BJ (cell line): Measurements from ENCODE around the gene ATP9B. TPM values are rescaled to one million over a fixed set of nuclear protein-coding genes. Genes with fewer than 3 reads are reported as not detected.

Experiments used
- CTCF ChIA-PET: fragments of 350-600 bp; formaldehyde crosslinking; extraction: SDS; loops from one replicate; lab custom pipeline; 2021; ENCODE audit warnings: antibody characterized with exemption, inconsistent platforms; lab: Yijun Ruan, JAX
- POLR2A ChIA-PET: fragments of 300-600 bp; sonication (Branson Sonifier 250); formaldehyde crosslinking; extraction: SDS; loops from one replicate; lab custom pipeline; 2021; ENCODE audit warnings: antibody characterized with exemption; lab: Charles Lee
- DNase-seq: peaks from one replicate; pipeline ENCODE4 v3.0.0-alpha.2; 2011; ENCODE audit warnings: low read depth
- H3K27me3 ChIP-seq: 2 replicates; pipeline ENCODE4 v1.6.0; 2011; ENCODE audit warnings: low read length; ENCODE audit not compliant: control insufficient read depth, insufficient read depth
- H3K36me3 ChIP-seq: 2 replicates; pipeline ENCODE4 v1.5.1; 2011; ENCODE audit warnings: low read length; ENCODE audit not compliant: control insufficient read depth, insufficient read depth
- H3K4me3 ChIP-seq: 2 replicates; pipeline ENCODE4 v1.5.1; 2011; ENCODE audit warnings: low read depth, mild to moderate bottlenecking, control low read depth, low read length
- CTCF ChIP-seq: IDR thresholded peaks from 2 replicates; pipeline ENCODE4 v1.5.1; 2011; ENCODE audit warnings: low read depth, mild to moderate bottlenecking, control low read depth, inconsistent platforms, low read length, moderate library complexity; ENCODE audit not compliant: insufficient read depth
- polyA plus RNA-seq: library from polyadenylated mRNA; depleted of rRNA; stranded (reverse); fragments of >200 nt; gene quantifications from 2 replicates; pipeline ENCODE4 v1.2.3, GENCODE V29; 2011

The ATP9B gene
- polyA plus RNA-seq, 1 experiment: 17.4 TPM

DNA sequence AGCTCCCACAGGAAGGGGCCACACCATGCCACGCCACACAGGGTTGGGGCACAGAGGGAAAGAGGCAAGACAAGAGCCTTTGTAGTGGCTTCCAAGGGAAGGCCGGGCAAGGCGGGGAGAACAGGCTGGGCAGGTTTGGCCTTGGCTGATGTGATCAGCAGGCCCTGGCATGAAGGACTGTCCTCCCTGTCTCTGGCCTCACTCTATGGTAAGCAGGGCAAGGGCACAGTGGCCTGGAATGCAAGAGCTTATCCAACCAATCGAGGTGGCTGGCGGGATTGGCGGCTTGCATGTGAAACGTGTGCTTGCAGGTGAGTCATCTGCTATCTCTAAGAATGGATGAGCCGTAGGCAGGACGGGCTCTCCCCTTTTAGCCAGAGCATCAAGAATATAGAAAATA lies 6.4 kb upstream of the ATP9B start:
- CTCF ChIA-PET: no interaction called here
- POLR2A ChIA-PET: no interaction called here
- no peak for DNase-seq

DNA sequence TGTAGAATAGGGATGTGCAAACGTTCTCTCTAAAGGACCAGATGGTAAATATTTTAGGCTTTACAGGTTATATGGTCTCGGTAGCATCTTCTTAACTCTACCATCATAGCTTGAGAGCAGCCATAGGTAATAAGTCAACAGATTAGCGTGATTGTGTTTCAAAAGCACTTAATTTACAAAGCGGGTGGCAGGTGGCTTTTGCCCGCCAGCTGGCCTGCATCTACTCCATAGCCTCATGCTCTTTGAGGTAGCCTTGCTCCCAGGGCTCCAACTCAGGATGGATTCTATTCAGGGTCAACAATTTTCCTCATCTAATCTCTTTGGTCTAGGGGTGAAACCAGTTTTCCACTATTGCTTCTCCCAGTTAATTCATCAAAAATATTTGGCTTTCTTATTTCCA lies 5.0 kb upstream of the ATP9B start:
- ChIA-PET POLR2A (no interaction called here), CTCF (no interaction called here)
- no peak for TF ChIP-seq CTCF
- Histone ChIP-seq H3K36me3 (no peaks in the 10 kb centered on the region), H3K27me3 (no peaks in the 10 kb centered on the region), H3K4me3 (no peak overlapping the region)
- DNase-seq: no peak

More for the DNA sequence above, 6.4 kb upstream of the ATP9B start:
- no peaks in the 10 kb centered on the region for H3K27me3 ChIP-seq
- H3K4me3 ChIP-seq: no peak overlapping the region
- no peak for TF ChIP-seq CTCF
- H3K36me3 ChIP-seq: no peaks in the 10 kb centered on the region

DNA sequence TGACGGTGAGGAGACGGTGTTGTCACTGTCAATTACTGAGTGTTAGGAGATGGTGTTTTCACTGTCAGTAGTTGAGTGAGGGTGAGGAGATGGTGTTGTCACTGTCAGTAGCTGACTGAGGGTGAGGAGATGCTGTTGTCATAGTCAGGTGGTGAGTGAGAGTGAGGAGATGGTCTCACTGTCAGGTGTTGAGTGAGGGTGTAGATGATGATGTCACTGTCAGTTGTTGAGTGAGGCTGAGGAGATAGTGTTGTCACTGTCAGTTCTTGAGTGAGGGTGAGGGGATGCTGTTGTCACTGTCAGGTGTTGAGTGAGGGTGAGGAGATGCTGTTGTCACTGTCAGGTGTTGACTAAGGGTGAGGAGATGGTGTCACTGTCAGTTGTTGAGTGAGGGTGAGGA lies 3.4 kb upstream of the ATP9B start:
- no peaks in the 10 kb centered on the region for H3K27me3 ChIP-seq
- ChIA-PET CTCF (no interaction called here), POLR2A (no interaction called here)
- DNase-seq: no peak
- no peak for TF ChIP-seq CTCF
- H3K36me3 ChIP-seq: no peaks in the 10 kb centered on the region
- H3K4me3 ChIP-seq: no peak overlapping the region

GRCh38 chr18:79067611-79068010 lies 1.6 kb upstream of the ATP9B start:
- no peak for DNase-seq
- POLR2A ChIA-PET: no interaction called here
- H3K27me3 ChIP-seq: no peaks in the 10 kb centered on the region
- TF ChIP-seq CTCF: no peak
- CTCF ChIA-PET: no interaction called here
- no peaks in the 10 kb centered on the region for H3K36me3 ChIP-seq
- H3K4me3 ChIP-seq: no peak overlapping the region

DNA sequence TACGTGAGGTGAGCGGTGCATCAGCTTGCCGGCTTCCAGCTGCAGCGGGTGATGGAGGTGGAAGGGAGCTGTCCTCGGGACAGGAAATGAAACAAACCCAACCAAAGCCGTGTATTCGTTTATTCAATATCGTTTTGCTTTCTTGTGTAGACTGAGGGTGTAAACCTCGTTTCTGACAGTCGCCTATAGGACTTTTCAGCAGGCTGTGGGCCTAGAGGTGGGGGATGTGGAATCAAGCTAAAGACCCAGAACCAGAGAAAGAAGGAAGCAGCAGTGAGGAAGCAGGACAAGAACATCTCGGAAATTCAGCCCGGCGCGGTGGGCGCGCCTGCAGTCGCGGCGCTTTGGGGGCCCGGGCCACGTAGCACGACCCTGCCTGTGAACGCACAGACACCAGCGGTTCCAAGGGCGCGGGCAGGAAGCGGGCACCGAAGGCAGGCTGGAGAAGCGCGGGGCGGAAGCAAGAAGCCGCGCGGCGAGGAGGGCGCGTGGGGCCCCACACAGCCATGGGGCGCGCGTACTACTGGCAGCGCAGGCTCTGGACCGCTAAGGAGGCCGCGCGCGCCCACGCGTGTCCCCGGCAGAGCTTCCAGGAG lies 755 bp upstream of the ATP9B start:
- no peaks in the 10 kb centered on the region for H3K27me3 ChIP-seq
- CTCF ChIA-PET: no interaction called here
- TF ChIP-seq CTCF: no peak
- H3K36me3 ChIP-seq: no peaks in the 10 kb centered on the region
- H3K4me3 ChIP-seq: peak overlapping the region; percentile 67
- POLR2A ChIA-PET: no interaction called here
- DNase-seq: no peak
